Mammary epithelial cell (primary cell): Measurements from ENCODE around the gene LPP.

Source experiments
- CTCF ChIP-seq, 2 donors: IDR thresholded peaks in 1 of 2; conservative IDR thresholded peaks in 1 of 2; 2 replicates each; pipeline ENCODE4 v1.5.1; 2011 to 2012; ENCODE audit warnings: inconsistent platforms in 2 of 2, low read length in 2 of 2, mild to moderate bottlenecking in 2 of 2, control low read depth in 1 of 2, low read depth in 1 of 2; ENCODE audit not compliant: insufficient read depth in 1 of 2; ENCODE audit errors: extremely low read depth in 1 of 2
- EZH2 ChIP-seq: IDR thresholded peaks from 2 replicates; pipeline ENCODE4 v1.6.1; 2012; ENCODE audit warnings: low read length, inconsistent platforms, borderline replicate concordance

GRCh38 chr3:188439080-188439479 is 285.1 kb downstream of the LPP start:
- TF ChIP-seq CTCF (conservative IDR thresholded peaks at IDR 0.05 in 1 of 2, IDR thresholded peaks at IDR 0.05 in 1 of 2; ENCODE audit: extremely low read depth in 1 of 2, insufficient read depth in 1 of 2, low read depth in 1 of 2, low read length in 2 of 2): no peak
- no peak for TF ChIP-seq EZH2
